ENCODE measurements around the gene CACNA1F.
A peak's percentile ranks its signal among the peaks of the same experiment; 100 is the strongest.

CACNA1F gene

GRCh38 chrX:49206543-49206942, 26.6 kb downstream of the CACNA1F start:
- TF ChIP-seq ZNF274 (IDR thresholded peaks at IDR 0.05; ENCODE audit: low read depth, low read length), result no peak

GRCh38 chrX:49205443-49205842, 27.7 kb downstream of the CACNA1F start:
- no peak for TF ChIP-seq ZNF274 (IDR thresholded peaks at IDR 0.05; ENCODE audit: low read depth, low read length)
- no peak overlapping the region for H3K4me3 ChIP-seq (ENCODE audit: low read length)

More at GRCh38 chrX:49206543-49206942, 26.6 kb downstream of the CACNA1F start:
- H3K4me3 ChIP-seq (ENCODE audit: low read length), result no peak overlapping the region

DNA sequence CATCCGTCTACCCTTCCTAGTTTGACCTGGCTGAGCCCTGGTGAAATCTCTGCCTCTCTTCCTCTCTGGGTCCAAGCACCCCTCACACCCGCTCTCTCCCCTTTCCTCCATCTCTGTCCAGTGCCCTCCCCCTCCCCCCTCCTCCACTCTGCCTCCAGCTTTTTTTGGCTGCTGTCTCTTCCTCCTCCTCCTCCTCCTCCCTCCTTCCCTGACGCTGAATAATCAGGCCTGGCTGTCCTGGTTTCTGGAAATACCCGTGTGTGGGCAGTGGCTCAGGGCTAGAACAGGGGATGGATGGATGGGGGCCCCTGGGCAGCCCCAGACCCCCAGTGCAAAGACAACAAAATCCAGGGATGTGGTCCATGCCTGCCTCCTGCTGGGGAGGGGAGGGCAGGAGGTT, 28.4 kb downstream of the CACNA1F start:
- H3K4me3 ChIP-seq (ENCODE audit: low read length), result no peak overlapping the region
- TF ChIP-seq ZNF274 (IDR thresholded peaks at IDR 0.05; ENCODE audit: low read depth, low read length), result no peak

- TF ChIP-seq ZNF274 (IDR thresholded peaks at IDR 0.05; ENCODE audit: low read depth, low read length), result no peak
- H3K4me3 ChIP-seq (ENCODE audit: low read length), result no peak overlapping the region
Observed at GRCh38 chrX:49204017-49204416, 29.1 kb downstream of the CACNA1F start.

- H3K4me3 ChIP-seq (ENCODE audit: low read length), result no peak overlapping the region
- TF ChIP-seq ZNF274 (IDR thresholded peaks at IDR 0.05; ENCODE audit: low read depth, low read length), result no peak
Observed at GRCh38 chrX:49203536-49203935, 29.6 kb downstream of the CACNA1F start.

- H3K4me3 ChIP-seq (ENCODE audit: low read length), result no peak overlapping the region
- TF ChIP-seq ZNF274 (IDR thresholded peaks at IDR 0.05; ENCODE audit: low read depth, low read length), result no peak
Observed at GRCh38 chrX:49202022-49202421, 31.1 kb downstream of the CACNA1F start.

- H3K4me3 ChIP-seq (ENCODE audit: low read length), result peak within 1 kb of the TSS; percentile 7; the same call in 1 of the 2 replicates
- no peak for TF ChIP-seq ZNF274 (IDR thresholded peaks at IDR 0.05; ENCODE audit: low read depth, low read length)
Observed at GRCh38 chrX:49199906-49200771, 33.0 kb downstream of the CACNA1F start, which contains the start of gene SYP. Gene SYP (minus strand): TSS chrX:49200193. CDS start chrX:49200186, 7 bp downstream.

DNA sequence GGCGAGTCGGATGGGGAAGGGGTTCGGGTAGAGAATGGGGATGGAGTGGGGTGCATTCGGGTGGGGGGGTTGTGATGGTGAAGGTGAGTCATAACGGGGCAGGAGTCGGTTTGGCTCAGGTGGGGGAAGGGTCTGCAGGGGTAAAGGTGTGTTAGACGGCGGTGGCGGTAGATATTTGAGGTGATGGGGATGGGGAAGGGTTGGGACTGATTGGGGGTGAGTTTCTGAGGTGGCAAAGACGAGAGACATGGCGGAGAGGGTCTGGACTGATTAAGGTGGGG, 33.9 kb downstream of the CACNA1F start:
- H3K4me3 ChIP-seq (ENCODE audit: low read length), result no peak overlapping the region
- no peak for TF ChIP-seq ZNF274 (IDR thresholded peaks at IDR 0.05; ENCODE audit: low read depth, low read length)

DNA sequence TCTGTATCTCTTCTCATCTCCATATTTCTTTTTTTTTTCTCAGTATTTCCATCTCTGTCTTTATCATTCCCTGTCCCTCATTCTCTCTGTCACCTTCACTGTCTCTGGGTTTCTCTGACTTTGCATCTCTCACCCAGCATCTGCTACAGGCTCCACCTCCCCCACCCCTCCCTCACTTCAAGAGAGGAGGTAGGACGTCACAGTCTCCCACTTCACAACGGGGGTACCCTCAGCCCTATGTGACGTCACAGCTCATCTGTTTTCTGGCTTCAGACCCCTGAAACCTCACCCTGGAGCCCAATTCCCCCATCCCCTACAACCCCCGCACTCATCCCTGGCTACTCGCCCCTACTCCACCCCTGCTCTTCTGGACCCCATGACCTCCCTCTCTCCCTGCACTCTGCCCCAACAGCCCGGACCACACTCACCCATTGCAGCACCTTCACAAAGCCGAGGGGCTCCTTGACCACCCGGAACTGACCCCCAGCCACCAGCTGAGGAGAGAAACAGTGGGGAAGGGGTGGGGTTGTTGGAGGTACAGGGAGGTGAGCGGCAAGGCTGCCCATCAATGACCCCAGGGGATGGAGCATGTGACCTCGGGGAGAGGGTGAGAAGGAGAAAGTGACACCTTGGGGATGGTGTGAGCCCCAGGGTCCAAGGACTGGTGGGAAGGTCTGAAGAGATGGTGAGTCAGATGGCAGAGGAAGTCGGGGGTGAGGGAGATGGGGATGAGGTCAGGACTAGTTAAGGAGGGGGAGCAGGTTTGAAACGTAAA, 34.4 kb downstream of the CACNA1F start:
- TF ChIP-seq ZNF274 (IDR thresholded peaks at IDR 0.05; ENCODE audit: low read depth, low read length), result no peak
- no peak overlapping the region for H3K4me3 ChIP-seq (ENCODE audit: low read length)

DNA sequence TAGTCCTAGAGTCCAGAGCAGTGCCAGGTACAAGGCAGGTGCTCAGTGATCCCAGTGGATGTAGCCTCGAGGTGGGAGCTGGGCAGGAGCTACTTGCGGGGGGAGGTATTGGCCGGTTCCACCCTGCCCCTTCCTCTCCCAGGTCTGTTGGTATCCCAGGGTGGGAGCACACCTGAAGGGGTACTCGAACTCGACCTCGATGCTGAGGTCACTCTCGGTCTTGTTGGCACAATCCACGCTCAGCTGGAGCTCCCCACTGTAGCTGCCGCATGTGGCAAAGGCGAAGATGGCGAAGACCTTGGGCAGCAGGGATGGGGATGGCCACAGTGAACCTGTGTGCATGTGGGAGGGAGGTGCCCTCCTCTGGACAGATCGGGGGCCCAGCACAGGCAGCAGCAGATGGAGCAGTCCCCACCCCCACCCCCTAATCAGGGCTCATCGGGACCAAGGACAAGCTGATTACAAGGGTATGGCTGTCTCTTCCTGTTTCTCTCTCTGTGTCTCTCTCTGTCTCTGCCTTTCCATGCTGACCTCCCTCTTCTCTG, 35.5 kb downstream of the CACNA1F start:
- H3K4me3 ChIP-seq (ENCODE audit: low read length), result no peak overlapping the region
- no peak for TF ChIP-seq ZNF274 (IDR thresholded peaks at IDR 0.05; ENCODE audit: low read depth, low read length)

- no peak for TF ChIP-seq ZNF274 (IDR thresholded peaks at IDR 0.05; ENCODE audit: low read depth, low read length)
- no peak overlapping the region for H3K4me3 ChIP-seq (ENCODE audit: low read length)
Observed at GRCh38 chrX:49193542-49193964, 39.6 kb downstream of the CACNA1F start.

- no peak for TF ChIP-seq ZNF274 (IDR thresholded peaks at IDR 0.05; ENCODE audit: low read depth, low read length)
- no peak overlapping the region for H3K4me3 ChIP-seq (ENCODE audit: low read length)
Observed at GRCh38 chrX:49192722-49193328, 40.3 kb downstream of the CACNA1F start.

DNA sequence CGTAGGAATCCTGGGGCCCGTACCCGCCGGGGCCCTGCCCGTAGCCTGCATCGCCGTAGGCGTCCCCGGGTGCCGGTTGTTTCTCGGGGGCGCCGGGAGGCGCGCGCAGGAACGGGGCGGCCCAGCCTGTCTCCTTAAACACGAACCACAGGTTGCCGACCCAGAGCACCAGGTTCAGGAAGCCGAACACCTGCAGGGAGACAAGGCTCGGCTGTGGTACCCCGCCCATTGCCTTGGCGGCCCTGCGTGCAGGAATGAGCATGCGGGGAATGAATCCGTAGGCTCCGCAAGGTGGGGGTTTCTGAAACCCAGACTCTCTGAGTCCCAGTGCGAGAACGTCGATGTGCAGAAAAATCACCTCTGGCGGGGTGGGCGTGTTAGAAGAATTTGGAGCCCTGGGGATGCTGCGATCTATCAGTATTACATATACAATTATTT, 41.5 kb downstream of the CACNA1F start:
- no peak for TF ChIP-seq ZNF274 (IDR thresholded peaks at IDR 0.05; ENCODE audit: low read depth, low read length)

More for the DNA sequence above, 41.5 kb downstream of the CACNA1F start:
- peak overlapping the region; percentile 61 for H3K4me3 ChIP-seq (ENCODE audit: low read length)

All from GM08714 (cell line).